GM18861 (cell line): ENCODE results near the gene OSTF1.

Experiments used
- ATAC-seq: cut with Tn5 transposase; IDR thresholded peaks from one replicate; pipeline ENCODE4 v1.9.1; 2021; ENCODE audit not compliant: unreplicated experiment

The OSTF1 gene

GRCh38 chr9:75161116-75161857 is 73.0 kb downstream of the OSTF1 start:
- no peak for ATAC-seq

- no peak for ATAC-seq
Observed at GRCh38 chr9:75163764-75164163, 75.5 kb downstream of the OSTF1 start.

GRCh38 chr9:75164573-75164972 is 76.3 kb downstream of the OSTF1 start:
- no peak for ATAC-seq

GRCh38 chr9:75167281-75167680 is 79.0 kb downstream of the OSTF1 start:
- ATAC-seq = no peak

GRCh38 chr9:75168270-75169178 is 80.2 kb downstream of the OSTF1 start:
- no peak for ATAC-seq

- no peak for ATAC-seq
Observed at GRCh38 chr9:75169623-75170022, 81.3 kb downstream of the OSTF1 start.

GRCh38 chr9:75170898-75171360 is 82.6 kb downstream of the OSTF1 start:
- no peak for ATAC-seq

GRCh38 chr9:75175395-75175794 is 87.1 kb downstream of the OSTF1 start:
- ATAC-seq = no peak

GRCh38 chr9:75176037-75176436 is 87.7 kb downstream of the OSTF1 start:
- ATAC-seq = no peak

- ATAC-seq = no peak
Observed at GRCh38 chr9:75181750-75182149, 93.4 kb downstream of the OSTF1 start.

GRCh38 chr9:75183306-75183705 is 95.0 kb downstream of the OSTF1 start:
- no peak for ATAC-seq

GRCh38 chr9:75184471-75184870 is 96.2 kb downstream of the OSTF1 start:
- no peak for ATAC-seq

GRCh38 chr9:75185585-75186170 is 97.4 kb downstream of the OSTF1 start:
- ATAC-seq = peak; percentile 75

- ATAC-seq = no peak
Observed at GRCh38 chr9:75186767-75187380, 98.6 kb downstream of the OSTF1 start.

GRCh38 chr9:75188756-75189155 is 100.4 kb downstream of the OSTF1 start:
- ATAC-seq = no peak

- ATAC-seq = no peak
Observed at GRCh38 chr9:75190762-75191161, 102.4 kb downstream of the OSTF1 start.
